Caco-2 (cell line): ENCODE measurements around the gene AGPAT3. TPM values are rescaled to one million over a fixed set of nuclear protein-coding genes. Genes with fewer than 3 reads are reported as not detected.

Experiments
- BruUV-seq: library from RNA; stranded (reverse); fragments of 400-500 nt; replicated peaks from 2 replicates; lab custom pipeline; 2021; lab: Mats Ljungman, UMichigan
- CTCF ChIA-PET: fragments of 300-600 bp; sonication (Branson Sonifier 250); formaldehyde crosslinking; loops from one replicate; lab custom pipeline; 2022; ENCODE audit warnings: antibody characterized with exemption; lab: Charles Lee
- POLR2A ChIA-PET: fragments of 300-600 bp; sonication (Branson Sonifier 250); formaldehyde crosslinking; loops from one replicate; lab custom pipeline; 2022; ENCODE audit warnings: antibody characterized with exemption; lab: Charles Lee
- DNase-seq, 2 experiments: peaks; one replicate each; pipeline versions ENCODE4 v3.0.0 to v3.0.0-alpha.2; 2020 to 2022
- H3K27me3 ChIP-seq: replicated peaks from 2 replicates; pipeline ENCODE4 v1.6.0; 2011; ENCODE audit warnings: low read length; ENCODE audit not compliant: control insufficient read depth, insufficient read depth
- H3K36me3 ChIP-seq: 2 replicates; pipeline ENCODE4 v1.5.1; 2011; ENCODE audit warnings: low read length; ENCODE audit not compliant: control insufficient read depth, insufficient read depth
- H3K4me1 ChIP-seq: fragments of 250-450 bp; sonication (Bioruptor Pico); 2 replicates; pipeline ENCODE4 v1.5.1; 2020; ENCODE audit warnings: mild to moderate bottlenecking
- H3K4me3 ChIP-seq: 2 replicates; pipeline ENCODE4 v1.5.1; 2011; ENCODE audit warnings: low read depth, mild to moderate bottlenecking, control low read depth, low read length
- H3K9me3 ChIP-seq: fragments of 250-450 bp; sonication (Bioruptor Pico); 2 replicates; pipeline ENCODE4 v1.5.1; 2020; ENCODE audit warnings: mild to moderate bottlenecking, moderate library complexity
- H3K27ac Mint-ChIP-seq: one replicate; pipeline ENCODE4 v1.8.0; 2022; ENCODE audit warnings: mixed read lengths; ENCODE audit not compliant: unreplicated experiment
- H3K27me3 Mint-ChIP-seq: one replicate; pipeline ENCODE4 v1.8.0; 2022; ENCODE audit warnings: mixed read lengths; ENCODE audit not compliant: insufficient read depth, unreplicated experiment
- H3K36me3 Mint-ChIP-seq: one replicate; pipeline ENCODE4 v1.8.0; 2022; ENCODE audit warnings: mild to moderate bottlenecking, mixed read lengths; ENCODE audit not compliant: insufficient read depth, unreplicated experiment
- H3K4me1 Mint-ChIP-seq: one replicate; pipeline ENCODE4 v1.8.0; 2022; ENCODE audit warnings: low read depth, mixed read lengths; ENCODE audit not compliant: unreplicated experiment
- H3K4me3 Mint-ChIP-seq: one replicate; pipeline ENCODE4 v1.8.0; 2022; ENCODE audit warnings: mild to moderate bottlenecking, moderate library complexity, mixed read lengths; ENCODE audit not compliant: unreplicated experiment
- H3K9me3 Mint-ChIP-seq: one replicate; pipeline ENCODE4 v1.8.0; 2022; ENCODE audit warnings: mixed read lengths; ENCODE audit not compliant: unreplicated experiment
- intact Hi-C: fragments of 100-400 bp; cut with micrococcal nuclease; formaldehyde crosslinking; loops from one replicate; pipeline ENCODE4 v1.10.0; 2022; ENCODE audit not compliant: unreplicated experiment
- total RNA-seq: library from RNA; stranded (reverse); gene quantifications from 2 replicates; pipeline ENCODE4 v1.2.3, GENCODE V29; 2022
- TF ChIP-seq, protein P1 (sequence below), 2 experiments: fragments of 200-600 bp in 1 of 2; IDR thresholded peaks; 1 replicate in 1 of 2; 2 replicates in 1 of 2; pipeline versions ENCODE4 v1.5.1 to v1.8.0; 2011 to 2022; ENCODE audit warnings: antibody characterized with exemption in 1 of 2, control low read depth in 1 of 2, inconsistent platforms in 1 of 2, low read depth in 1 of 2, low read length in 1 of 2, mild to moderate bottlenecking in 1 of 2, moderate library complexity in 1 of 2; ENCODE audit not compliant: insufficient read depth in 1 of 2, severe bottlenecking in 1 of 2, unreplicated experiment in 1 of 2

AGPAT3 gene
- total RNA-seq, 1 experiment from 2014 or later = 61.8 TPM

DNA sequence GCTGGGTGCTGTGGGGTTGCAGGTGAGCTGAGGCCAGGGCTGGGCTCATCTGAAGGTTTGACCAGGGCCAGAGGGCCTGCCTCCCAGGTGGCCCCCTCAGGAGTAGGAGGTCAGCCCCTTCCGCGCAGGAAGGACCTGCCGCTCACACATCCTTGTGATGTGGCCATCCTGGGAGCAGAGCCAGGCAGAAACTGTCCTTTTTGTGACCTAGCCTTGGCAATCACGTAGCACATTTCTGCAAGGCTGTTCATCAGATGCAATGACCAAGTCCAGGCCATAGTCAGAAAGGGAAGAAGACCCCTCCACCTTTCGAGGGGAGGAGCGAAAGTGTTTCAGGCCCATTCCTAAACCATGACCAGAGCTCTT lies 91.6 kb downstream of the AGPAT3 start:
- POLR2A ChIA-PET = no interaction called here
- no TSS peak for BruUV-seq
- H3K36me3 Mint-ChIP-seq = peaks cover 4% of the 10 kb centered on the region
- H3K4me3 Mint-ChIP-seq = no peak overlapping the region
- H3K4me1 Mint-ChIP-seq = no peaks in the 10 kb centered on the region
- Histone ChIP-seq H3K9me3 (no peaks in the 10 kb centered on the region), H3K4me1 (0 out of 2 replicates have a peak, but pooled peaks cover 7% of the 10 kb centered on the region), H3K36me3 (no peaks in the 10 kb centered on the region), H3K27me3 (no peaks in the 10 kb centered on the region), H3K4me3 (no peak overlapping the region)
- intact Hi-C loops = no loop called here
- TF ChIP-seq, protein P1, sequence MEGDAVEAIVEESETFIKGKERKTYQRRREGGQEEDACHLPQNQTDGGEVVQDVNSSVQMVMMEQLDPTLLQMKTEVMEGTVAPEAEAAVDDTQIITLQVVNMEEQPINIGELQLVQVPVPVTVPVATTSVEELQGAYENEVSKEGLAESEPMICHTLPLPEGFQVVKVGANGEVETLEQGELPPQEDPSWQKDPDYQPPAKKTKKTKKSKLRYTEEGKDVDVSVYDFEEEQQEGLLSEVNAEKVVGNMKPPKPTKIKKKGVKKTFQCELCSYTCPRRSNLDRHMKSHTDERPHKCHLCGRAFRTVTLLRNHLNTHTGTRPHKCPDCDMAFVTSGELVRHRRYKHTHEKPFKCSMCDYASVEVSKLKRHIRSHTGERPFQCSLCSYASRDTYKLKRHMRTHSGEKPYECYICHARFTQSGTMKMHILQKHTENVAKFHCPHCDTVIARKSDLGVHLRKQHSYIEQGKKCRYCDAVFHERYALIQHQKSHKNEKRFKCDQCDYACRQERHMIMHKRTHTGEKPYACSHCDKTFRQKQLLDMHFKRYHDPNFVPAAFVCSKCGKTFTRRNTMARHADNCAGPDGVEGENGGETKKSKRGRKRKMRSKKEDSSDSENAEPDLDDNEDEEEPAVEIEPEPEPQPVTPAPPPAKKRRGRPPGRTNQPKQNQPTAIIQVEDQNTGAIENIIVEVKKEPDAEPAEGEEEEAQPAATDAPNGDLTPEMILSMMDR (IDR thresholded peaks at IDR 0.05; ENCODE audit: insufficient read depth in 1 of 2, low read depth in 1 of 2, low read length in 1 of 2, severe bottlenecking in 1 of 2, unreplicated experiment in 1 of 2) = no peak
- H3K27ac Mint-ChIP-seq = no peak overlapping the region
- CTCF ChIA-PET = no interaction called here
- no peak for DNase-seq
- H3K27me3 Mint-ChIP-seq = no peaks in the 10 kb centered on the region
- no peaks in the 10 kb centered on the region for H3K9me3 Mint-ChIP-seq

DNA sequence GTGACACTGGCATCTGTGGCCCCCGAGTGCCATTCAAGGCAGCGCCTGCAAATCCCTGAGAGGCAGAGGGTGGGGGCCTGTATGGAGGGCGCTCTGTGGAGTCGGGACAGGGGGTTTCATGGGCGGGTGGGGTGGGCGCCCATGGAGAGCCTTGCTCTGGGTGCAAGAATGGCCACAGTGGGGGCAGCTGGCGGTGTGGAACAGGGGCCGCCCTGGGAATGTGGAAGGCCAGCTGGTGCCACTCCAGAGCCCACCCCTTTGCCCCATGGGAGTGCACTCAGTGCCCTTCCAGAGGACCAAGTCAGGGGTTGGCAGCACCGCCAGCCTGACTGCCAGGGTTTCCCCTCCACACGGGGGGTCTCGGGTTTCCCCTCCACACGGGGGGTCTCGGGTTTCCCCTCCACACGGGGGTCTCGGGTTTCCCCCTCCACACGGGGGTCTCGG lies 92.1 kb downstream of the AGPAT3 start:
- TF ChIP-seq, protein P1 (IDR thresholded peaks at IDR 0.05; ENCODE audit: insufficient read depth in 1 of 2, low read depth in 1 of 2, low read length in 1 of 2, severe bottlenecking in 1 of 2, unreplicated experiment in 1 of 2) = no peak
- Histone ChIP-seq H3K4me1 (0 out of 2 replicates have a peak, but pooled peaks cover 7% of the 10 kb centered on the region), H3K27me3 (no peaks in the 10 kb centered on the region), H3K9me3 (no peaks in the 10 kb centered on the region), H3K36me3 (no peaks in the 10 kb centered on the region), H3K4me3 (no peak overlapping the region)
- DNase-seq = no peak
- ChIA-PET CTCF (no interaction called here), POLR2A (no interaction called here)
- intact Hi-C loops = no loop called here
- BruUV-seq = no TSS peak
- Mint-ChIP-seq H3K4me3 (no peak overlapping the region), H3K27me3 (no peaks in the 10 kb centered on the region), H3K9me3 (no peaks in the 10 kb centered on the region), H3K27ac (no peak overlapping the region), H3K4me1 (no peaks in the 10 kb centered on the region), H3K36me3 (no peaks in the 10 kb centered on the region)

DNA sequence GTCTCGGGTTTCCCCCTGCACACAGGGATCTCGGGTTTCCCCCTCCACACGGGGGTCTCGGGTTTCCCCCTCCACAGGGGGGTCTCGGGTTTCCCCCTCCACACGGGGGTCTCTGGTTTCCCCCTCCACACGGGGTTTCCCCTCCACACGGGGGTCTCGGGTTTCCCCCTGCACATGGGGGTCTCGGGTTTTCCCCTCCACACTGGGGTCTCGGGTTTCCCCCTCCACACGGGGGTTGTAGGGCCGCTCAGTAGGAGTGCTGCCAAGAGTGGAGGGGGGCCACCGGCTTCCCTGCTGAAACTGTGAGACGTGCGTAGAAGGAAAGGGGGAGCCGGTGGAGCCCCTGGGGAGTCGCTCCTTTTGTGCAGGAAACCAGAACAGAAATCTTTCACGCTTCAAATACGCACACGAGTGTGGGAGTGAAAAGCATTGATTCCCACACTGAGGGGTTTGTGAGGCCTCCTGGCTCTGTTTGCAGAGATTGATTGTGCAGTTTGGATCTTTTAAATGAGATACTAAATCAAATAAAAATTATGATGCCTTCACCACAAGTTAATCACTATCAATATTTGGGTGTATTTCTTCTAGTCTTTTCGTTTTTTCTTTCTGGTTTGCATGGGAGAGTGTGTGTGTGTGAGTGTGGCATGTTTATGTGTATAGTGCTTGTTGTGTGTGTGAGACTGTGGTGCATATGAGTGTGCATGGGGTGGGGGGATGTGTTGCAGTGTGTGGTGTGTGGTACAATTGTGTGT lies 92.8 kb downstream of the AGPAT3 start:
- CTCF ChIA-PET = no interaction called here
- Mint-ChIP-seq H3K4me3 (no peak overlapping the region), H3K9me3 (no peaks in the 10 kb centered on the region), H3K36me3 (peaks cover 3% of the 10 kb centered on the region), H3K27ac (no peak overlapping the region), H3K4me1 (no peaks in the 10 kb centered on the region), H3K27me3 (no peaks in the 10 kb centered on the region)
- intact Hi-C loops = no loop called here
- H3K27me3 ChIP-seq = no peaks in the 10 kb centered on the region
- BruUV-seq = no TSS peak
- H3K9me3 ChIP-seq = no peaks in the 10 kb centered on the region
- H3K36me3 ChIP-seq = no peaks in the 10 kb centered on the region
- POLR2A ChIA-PET = no interaction called here
- DNase-seq = no peak
- TF ChIP-seq, protein P1 (IDR thresholded peaks at IDR 0.05; ENCODE audit: insufficient read depth in 1 of 2, low read depth in 1 of 2, low read length in 1 of 2, severe bottlenecking in 1 of 2, unreplicated experiment in 1 of 2) = no peak
- 0 out of 2 replicates have a peak, but pooled peaks cover 7% of the 10 kb centered on the region for H3K4me1 ChIP-seq
- no peak overlapping the region for H3K4me3 ChIP-seq
